Measurements from ENCODE around the gene HAND1. TPM values are rescaled to one million over a fixed set of nuclear protein-coding genes. Genes with fewer than 3 reads are reported as not detected.
"Not testable (repeated sequence)": the region's sequence is repeated elsewhere in the genome, so short reads cannot be mapped to it uniquely, and the experiment has no call there.

HAND1 gene
- total RNA-seq, 4 donors from 2014 or later = not detected

GRCh38 chr5:154519359-154519758 is 41.3 kb upstream of the HAND1 start:
- peaks cover 65% of the 10 kb centered on the region for H3K27me3 ChIP-seq
- no peak overlapping the region for H3K4me3 ChIP-seq

GRCh38 chr5:154518438-154518867 is 40.4 kb upstream of the HAND1 start:
- H3K27ac ChIP-seq = no peak overlapping the region
- ATAC-seq = no peak
- no peak overlapping the region for H3K4me3 ChIP-seq
- peaks cover 72% of the 10 kb centered on the region for H3K27me3 ChIP-seq
- TF ChIP-seq POLR2A (IDR thresholded peaks at IDR 0.05) (no peak), POLR2AphosphoS5 (IDR thresholded peaks at IDR 0.05) (no peak), CTCF (IDR thresholded peaks at IDR 0.05) (no peak), EP300 (IDR thresholded peaks at IDR 0.05) (no peak)
- H3K36me3 ChIP-seq = no peaks in the 10 kb centered on the region
- no peaks in the 10 kb centered on the region for H3K9me3 ChIP-seq
- peaks cover 0 to 9% (median 0%) of the 10 kb centered on the region in 3 donors for H3K4me1 ChIP-seq
- WGBS, 2 donors (ENCODE audit: low coverage in 1 of 2) = 63 to 70% methylated on average over 3 of the region's 8 CpGs

More at GRCh38 chr5:154519359-154519758, 41.3 kb upstream of the HAND1 start:
- Histone ChIP-seq H3K27ac (no peak overlapping the region), H3K4me1 (peaks cover 0 to 14% (median 0%) of the 10 kb centered on the region in 3 donors), H3K36me3 (no peaks in the 10 kb centered on the region), H3K9me3 (no peaks in the 10 kb centered on the region)
- 40 to 47% methylated on average over 1 to 2 of the region's 2 CpGs for WGBS, 2 donors (ENCODE audit: low coverage in 1 of 2)
- TF ChIP-seq POLR2A (IDR thresholded peaks at IDR 0.05) (no peak), EP300 (IDR thresholded peaks at IDR 0.05) (no peak), POLR2AphosphoS5 (IDR thresholded peaks at IDR 0.05) (no peak), CTCF (IDR thresholded peaks at IDR 0.05) (no peak)
- ATAC-seq = no peak

GRCh38 chr5:154517810-154518437 is 39.9 kb upstream of the HAND1 start:
- no peak for ATAC-seq
- H3K27me3 ChIP-seq = peaks cover 72% of the 10 kb centered on the region
- no peak overlapping the region for H3K27ac ChIP-seq
- H3K9me3 ChIP-seq = no peaks in the 10 kb centered on the region
- WGBS, 2 donors (ENCODE audit: low coverage in 1 of 2) = 50 to 77% methylated on average over 4 to 9 of the region's 9 CpGs
- peaks cover 0 to 7% (median 0%) of the 10 kb centered on the region in 3 donors for H3K4me1 ChIP-seq
- no peaks in the 10 kb centered on the region for H3K36me3 ChIP-seq
- H3K4me3 ChIP-seq = no peak overlapping the region
- TF ChIP-seq EP300 (IDR thresholded peaks at IDR 0.05) (no peak), CTCF (IDR thresholded peaks at IDR 0.05) (no peak), POLR2A (IDR thresholded peaks at IDR 0.05) (no peak), POLR2AphosphoS5 (IDR thresholded peaks at IDR 0.05) (no peak)

- H3K4me1 ChIP-seq = peaks cover 0 to 7% (median 0%) of the 10 kb centered on the region in 3 donors
- no peak overlapping the region for H3K27ac ChIP-seq
- no peak overlapping the region for H3K4me3 ChIP-seq
- H3K9me3 ChIP-seq = no peaks in the 10 kb centered on the region
- no peak for ATAC-seq
- no peak for TF ChIP-seq EP300 (IDR thresholded peaks at IDR 0.05)
- no peak for TF ChIP-seq POLR2A (IDR thresholded peaks at IDR 0.05)
- no peak for TF ChIP-seq POLR2AphosphoS5 (IDR thresholded peaks at IDR 0.05)
- no peak for TF ChIP-seq CTCF (IDR thresholded peaks at IDR 0.05)
- no CpG with 5 or more reads among the region's 7 CpGs for WGBS, 2 donors (ENCODE audit: low coverage in 1 of 2)
- no peaks in the 10 kb centered on the region for H3K36me3 ChIP-seq
- H3K27me3 ChIP-seq = peaks cover 72% of the 10 kb centered on the region
Observed at GRCh38 chr5:154517181-154517580, 39.2 kb upstream of the HAND1 start.

GRCh38 chr5:154516475-154516874 is 38.4 kb upstream of the HAND1 start:
- Histone ChIP-seq H3K27me3 (peaks cover 72% of the 10 kb centered on the region), H3K4me3 (no peak overlapping the region), H3K4me1 (peaks cover 0 to 7% (median 0%) of the 10 kb centered on the region in 3 donors), H3K27ac (no peak overlapping the region), H3K9me3 (no peaks in the 10 kb centered on the region), H3K36me3 (no peaks in the 10 kb centered on the region)
- ATAC-seq = no peak
- WGBS, 2 donors (ENCODE audit: low coverage in 1 of 2) = 89% methylated on average over 4 of the region's 5 CpGs; no CpG with 5 or more reads in 1 of the 2 donors
- TF ChIP-seq EP300 (IDR thresholded peaks at IDR 0.05) (no peak), POLR2A (IDR thresholded peaks at IDR 0.05) (no peak), POLR2AphosphoS5 (IDR thresholded peaks at IDR 0.05) (no peak), CTCF (IDR thresholded peaks at IDR 0.05) (no peak)

- H3K27ac ChIP-seq, H3K4me3 ChIP-seq, H3K9me3 ChIP-seq, ATAC-seq, H3K4me1 ChIP-seq, H3K36me3 ChIP-seq: not testable (repeated sequence)
- peaks cover 72% of the 10 kb centered on the region for H3K27me3 ChIP-seq
- 83 to 96% methylated on average over 3 to 6 of the region's 6 CpGs for WGBS, 2 donors (ENCODE audit: low coverage in 1 of 2)
Observed at GRCh38 chr5:154515488-154515887, 37.5 kb upstream of the HAND1 start.

Data from gastroesophageal sphincter (tissue), 4 donors.